Liver (tissue), 9 donors: ENCODE results near the gene ASIC4. TPM values are rescaled to one million over a fixed set of nuclear protein-coding genes. Genes with fewer than 3 reads are reported as not detected.

Experiments used
- DNase-seq: peaks from one replicate; pipeline ENCODE4 v3.0.0-alpha.2; 2017; ENCODE audit warnings: low spot score
- H3K27ac ChIP-seq, 2 donors: one replicate each; pipeline ENCODE4 v1.7.0; 2013; ENCODE audit warnings: inconsistent platforms in 2 of 2, low read length in 2 of 2, control low read depth in 1 of 2, low read depth in 1 of 2, mild to moderate bottlenecking in 1 of 2
- H3K27me3 ChIP-seq, 4 donors: one replicate each; pipeline versions ENCODE4 v1.6.1 to v1.7.0; 2013; ENCODE audit warnings: low read length in 3 of 4, inconsistent platforms in 1 of 4, mild to moderate bottlenecking in 1 of 4, moderate library complexity in 1 of 4; ENCODE audit not compliant: control insufficient read depth in 4 of 4, insufficient read depth in 4 of 4
- H3K36me3 ChIP-seq, 4 donors: one replicate each; pipeline versions ENCODE4 v1.6.1 to v1.7.0; 2013; ENCODE audit warnings: low read length in 3 of 4, mild to moderate bottlenecking in 3 of 4, low read depth in 1 of 4, moderate library complexity in 1 of 4; ENCODE audit not compliant: control insufficient read depth in 4 of 4, insufficient read depth in 3 of 4
- H3K4me1 ChIP-seq, 4 donors: one replicate each; pipeline versions ENCODE4 v1.6.1 to v1.7.0; 2013; ENCODE audit warnings: low read length in 3 of 4, mild to moderate bottlenecking in 3 of 4, moderate library complexity in 1 of 4; ENCODE audit not compliant: control insufficient read depth in 4 of 4, insufficient read depth in 4 of 4
- H3K4me3 ChIP-seq, 3 donors: one replicate each; pipeline versions ENCODE4 v1.6.1 to v1.7.0; 2013; ENCODE audit warnings: low read length in 3 of 3, control low read depth in 1 of 3, low read depth in 1 of 3, mild to moderate bottlenecking in 1 of 3
- H3K9ac ChIP-seq, 2 donors: one replicate each; pipeline ENCODE4 v1.7.0; 2013; ENCODE audit warnings: low read length in 2 of 2, mild to moderate bottlenecking in 2 of 2, moderate library complexity in 2 of 2, control low read depth in 1 of 2, low read depth in 1 of 2
- H3K9me3 ChIP-seq, 4 donors: one replicate each; pipeline versions ENCODE4 v1.6.1 to v1.7.0; 2013; ENCODE audit warnings: low read length in 3 of 4; ENCODE audit not compliant: control insufficient read depth in 4 of 4
- ATF3 ChIP-seq: IDR thresholded peaks from 2 replicates; pipeline ENCODE4 v1.6.1; 2016; ENCODE audit warnings: antibody characterized with exemption
- CTCF ChIP-seq: fragments of 150-350 bp; IDR thresholded peaks from 2 replicates; pipeline ENCODE4 v1.5.1; 2017; ENCODE audit warnings: improper control_type of control experiment, low read depth, low read length; ENCODE audit not compliant: missing input control
- EGR1 ChIP-seq, 2 donors: IDR thresholded peaks; 2 replicates each; pipeline ENCODE4 v1.6.1; 2016 to 2018; ENCODE audit warnings: antibody characterized with exemption in 2 of 2, low read depth in 2 of 2
- FOXA1 ChIP-seq: IDR thresholded peaks from 2 replicates; pipeline ENCODE4 v1.6.1; 2016; ENCODE audit warnings: antibody characterized with exemption
- FOXA2 ChIP-seq: IDR thresholded peaks from 2 replicates; pipeline ENCODE4 v1.6.1; 2016; ENCODE audit warnings: antibody characterized with exemption
- GABPA ChIP-seq, 2 donors: IDR thresholded peaks in 1 of 2; conservative IDR thresholded peaks in 1 of 2; 2 replicates each; pipeline ENCODE4 v1.6.1; 2016; ENCODE audit warnings: antibody characterized with exemption in 2 of 2, mild to moderate bottlenecking in 1 of 2, moderate library complexity in 1 of 2
- HNF4A ChIP-seq, 2 donors: conservative IDR thresholded peaks; 2 replicates each; pipeline ENCODE4 v1.6.1; 2016; ENCODE audit warnings: antibody characterized with exemption in 2 of 2, mild to moderate bottlenecking in 2 of 2
- HNF4G ChIP-seq: IDR thresholded peaks from 2 replicates; pipeline ENCODE4 v1.6.1; 2016; ENCODE audit warnings: antibody characterized with exemption
- JUND ChIP-seq, 2 donors: IDR thresholded peaks; 2 replicates each; pipeline ENCODE4 v1.6.1; 2016; ENCODE audit warnings: antibody characterized with exemption in 2 of 2
- MAX ChIP-seq: IDR thresholded peaks from 2 replicates; pipeline ENCODE4 v1.6.1; 2016; ENCODE audit warnings: antibody characterized with exemption
- NR2F2 ChIP-seq: IDR thresholded peaks from 2 replicates; pipeline ENCODE4 v1.6.1; 2016; ENCODE audit warnings: antibody characterized with exemption
- RAD21 ChIP-seq, 2 donors: IDR thresholded peaks; 2 replicates each; pipeline ENCODE4 v1.6.1; 2016; ENCODE audit warnings: antibody characterized with exemption in 2 of 2, mild to moderate bottlenecking in 2 of 2
- RXRA ChIP-seq, 2 donors: IDR thresholded peaks; 2 replicates each; pipeline ENCODE4 v1.6.1; 2017 to 2018; ENCODE audit warnings: antibody characterized with exemption in 2 of 2, mild to moderate bottlenecking in 1 of 2
- SP1 ChIP-seq: IDR thresholded peaks from 2 replicates; pipeline ENCODE4 v1.6.1; 2018; ENCODE audit warnings: antibody characterized with exemption, mild to moderate bottlenecking
- TAF1 ChIP-seq: conservative IDR thresholded peaks from 2 replicates; pipeline ENCODE4 v1.6.1; 2016; ENCODE audit warnings: antibody characterized with exemption, mild to moderate bottlenecking
- YY1 ChIP-seq: IDR thresholded peaks from 2 replicates; pipeline ENCODE4 v1.6.1; 2016; ENCODE audit warnings: antibody characterized with exemption, mild to moderate bottlenecking
- ZBTB33 ChIP-seq: IDR thresholded peaks from 2 replicates; pipeline ENCODE4 v1.6.1; 2016; ENCODE audit warnings: antibody characterized with exemption
- WGBS: extraction: QIAGEN DNeasy Blood & Tissue Kit; methylation state at CpG from one replicate; pipeline ENCODE4 v1.1.7; 2013; 5-methylcytosine and 5-hydroxymethylcytosine counted together
- polyA plus RNA-seq, 2 donors: library from polyadenylated mRNA; stranded (reverse) in 1 of 2; unstranded in 1 of 2; fragments of 200-250 nt in 1 of 2; fragments of >200 nt in 1 of 2; fragmentation: Nextera tagmentation in 1 of 2; extraction: Ambion mirVana in 1 of 2; gene quantifications; one replicate each; pipeline versions ENCODE4 v1.2.1 to v1.2.3, GENCODE V29; 2013 to 2015
- total RNA-seq, 2 donors: library from RNA; depleted of rRNA; stranded (reverse); fragments of >200 nt; gene quantifications; one replicate each; pipeline ENCODE4 v1.2.3, GENCODE V29; 2014
- TF ChIP-seq, protein P1 (sequence below): IDR thresholded peaks from 2 replicates; pipeline ENCODE4 v1.6.1; 2016; ENCODE audit warnings: antibody characterized with exemption, mild to moderate bottlenecking
- donor health status: healthy.
- donor health status: healthy.
- donor health status: healthy.
- donor health status: healthy.
- donor health status: healthy.

ASIC4 gene
- total RNA-seq, result 1 to 10 TPM in 1 of 2 donors, under 1 TPM in 1; 0.08 to 1.5 TPM
- polyA plus RNA-seq, result not detected

GRCh38 chr2:219514196-219514761, at the start of gene ASIC4:
TSS of gene ASIC4 (plus strand) at chr2:219514482. CDS start at chr2:219514725, 243 bp downstream.
- Histone ChIP-seq H3K27me3 (peaks cover 0 to under 1% (median 0%) of the 10 kb centered on the region in 4 donors), H3K36me3 (no peaks in the 10 kb centered on the region), H3K4me1 (peaks cover 0 to 9% (median 6%) of the 10 kb centered on the region in 4 donors), H3K9ac (no peak within 1 kb of the TSS), H3K9me3 (no peaks in the 10 kb centered on the region), H3K27ac (no peak within 1 kb of the TSS), H3K4me3 (no peak within 1 kb of the TSS)
- TF ChIP-seq NR2F2 (no peak), YY1 (no peak), RXRA (IDR thresholded peaks at IDR 0.05) (no peak), FOXA2 (no peak), SP1 (no peak), HNF4G (no peak), EGR1 (IDR thresholded peaks at IDR 0.05; ENCODE audit: low read depth in 2 of 2) (no peak)
- TF ChIP-seq, protein P1, sequence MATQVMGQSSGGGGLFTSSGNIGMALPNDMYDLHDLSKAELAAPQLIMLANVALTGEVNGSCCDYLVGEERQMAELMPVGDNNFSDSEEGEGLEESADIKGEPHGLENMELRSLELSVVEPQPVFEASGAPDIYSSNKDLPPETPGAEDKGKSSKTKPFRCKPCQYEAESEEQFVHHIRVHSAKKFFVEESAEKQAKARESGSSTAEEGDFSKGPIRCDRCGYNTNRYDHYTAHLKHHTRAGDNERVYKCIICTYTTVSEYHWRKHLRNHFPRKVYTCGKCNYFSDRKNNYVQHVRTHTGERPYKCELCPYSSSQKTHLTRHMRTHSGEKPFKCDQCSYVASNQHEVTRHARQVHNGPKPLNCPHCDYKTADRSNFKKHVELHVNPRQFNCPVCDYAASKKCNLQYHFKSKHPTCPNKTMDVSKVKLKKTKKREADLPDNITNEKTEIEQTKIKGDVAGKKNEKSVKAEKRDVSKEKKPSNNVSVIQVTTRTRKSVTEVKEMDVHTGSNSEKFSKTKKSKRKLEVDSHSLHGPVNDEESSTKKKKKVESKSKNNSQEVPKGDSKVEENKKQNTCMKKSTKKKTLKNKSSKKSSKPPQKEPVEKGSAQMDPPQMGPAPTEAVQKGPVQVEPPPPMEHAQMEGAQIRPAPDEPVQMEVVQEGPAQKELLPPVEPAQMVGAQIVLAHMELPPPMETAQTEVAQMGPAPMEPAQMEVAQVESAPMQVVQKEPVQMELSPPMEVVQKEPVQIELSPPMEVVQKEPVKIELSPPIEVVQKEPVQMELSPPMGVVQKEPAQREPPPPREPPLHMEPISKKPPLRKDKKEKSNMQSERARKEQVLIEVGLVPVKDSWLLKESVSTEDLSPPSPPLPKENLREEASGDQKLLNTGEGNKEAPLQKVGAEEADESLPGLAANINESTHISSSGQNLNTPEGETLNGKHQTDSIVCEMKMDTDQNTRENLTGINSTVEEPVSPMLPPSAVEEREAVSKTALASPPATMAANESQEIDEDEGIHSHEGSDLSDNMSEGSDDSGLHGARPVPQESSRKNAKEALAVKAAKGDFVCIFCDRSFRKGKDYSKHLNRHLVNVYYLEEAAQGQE, result no peak
- DNase-seq, result peak; percentile 77
- 9% methylated on average over 31 of the region's 31 CpGs for WGBS

DNA sequence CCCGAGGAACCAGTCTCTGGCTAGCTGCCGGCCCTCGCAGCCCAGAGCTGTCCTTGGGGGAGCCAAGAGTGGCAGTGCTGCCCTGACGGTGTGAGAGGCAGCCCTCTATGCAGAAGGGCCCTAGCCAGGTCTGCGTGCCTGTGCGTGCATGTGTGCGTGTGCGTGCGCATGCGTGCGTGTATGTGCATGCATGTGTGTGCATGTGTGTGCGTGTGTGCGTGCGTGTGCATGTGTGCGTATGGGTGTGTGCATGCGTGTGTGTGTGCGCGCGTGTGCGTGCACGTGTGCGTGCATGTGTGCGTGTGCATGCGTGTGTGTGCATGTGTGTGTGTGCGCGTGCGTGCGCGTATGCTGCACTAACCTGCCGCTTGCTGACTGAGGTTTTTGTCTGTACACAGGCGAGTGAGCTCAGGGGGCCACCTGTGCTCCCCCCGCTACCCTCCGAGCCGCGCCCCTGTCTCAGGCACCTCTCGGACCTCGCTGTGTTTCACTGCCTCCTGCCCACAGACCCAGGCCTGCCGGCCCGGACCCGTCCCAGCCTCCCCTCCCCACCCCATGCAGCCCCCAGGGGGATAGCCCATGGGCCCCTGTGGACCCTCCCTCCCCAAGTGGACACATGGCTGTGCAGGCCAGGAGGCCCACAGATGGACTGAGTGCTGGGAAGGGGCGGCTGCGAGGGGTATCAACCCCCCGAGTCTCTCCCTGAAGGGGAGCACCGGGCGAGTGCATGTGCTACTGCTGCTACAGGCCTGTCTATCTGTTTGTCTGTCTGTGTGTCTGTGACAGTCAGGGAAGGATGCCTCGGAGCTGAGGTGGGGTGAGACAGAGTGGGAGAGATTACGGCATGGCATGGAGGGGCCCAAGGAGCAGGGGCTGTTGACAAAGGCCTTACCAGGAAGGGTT, 48.4 kb upstream of the ASIC4 start:
- WGBS, result 91% methylated on average over 47 of the region's 47 CpGs
- H3K36me3 ChIP-seq, result no peaks in the 10 kb centered on the region

More for the DNA sequence above, 48.4 kb upstream of the ASIC4 start:
- Histone ChIP-seq H3K9me3 (no peaks in the 10 kb centered on the region), H3K27ac (no peak overlapping the region), H3K9ac (no peak overlapping the region), H3K27me3 (no peaks in the 10 kb centered on the region), H3K4me3 (no peak overlapping the region), H3K4me1 (no peaks in the 10 kb centered on the region)
- no peak for TF ChIP-seq TAF1
- TF ChIP-seq GABPA (IDR thresholded peaks at IDR 0.05 in 1 of 2, conservative IDR thresholded peaks at IDR 0.05 in 1 of 2), result no peak
- TF ChIP-seq HNF4G, result no peak
- TF ChIP-seq EGR1 (IDR thresholded peaks at IDR 0.05; ENCODE audit: low read depth in 2 of 2), result no peak
- no peak for TF ChIP-seq HNF4A (conservative IDR thresholded peaks at IDR 0.05)
- TF ChIP-seq SP1, result no peak
- TF ChIP-seq, protein P1, result no peak
- no peak for TF ChIP-seq FOXA1
- no peak for TF ChIP-seq RXRA (IDR thresholded peaks at IDR 0.05)
- TF ChIP-seq CTCF, result no peak
- TF ChIP-seq NR2F2, result no peak
- TF ChIP-seq JUND (IDR thresholded peaks at IDR 0.05), result no peak
- no peak for TF ChIP-seq RAD21 (IDR thresholded peaks at IDR 0.05)
- no peak for TF ChIP-seq YY1
- no peak for TF ChIP-seq FOXA2
- TF ChIP-seq ZBTB33, result no peak
- TF ChIP-seq MAX, result no peak
- TF ChIP-seq ATF3, result no peak
- no peak for DNase-seq
